ENCODE results near the gene FHIT.
"Not testable (repeated sequence)": the region's sequence is repeated elsewhere in the genome, so short reads cannot be mapped to it uniquely, and the experiment has no call there.

FHIT gene

GRCh38 chr3:60674870-60675269, 576.4 kb downstream of the FHIT start:
- DNase-seq, result no peak

DNA sequence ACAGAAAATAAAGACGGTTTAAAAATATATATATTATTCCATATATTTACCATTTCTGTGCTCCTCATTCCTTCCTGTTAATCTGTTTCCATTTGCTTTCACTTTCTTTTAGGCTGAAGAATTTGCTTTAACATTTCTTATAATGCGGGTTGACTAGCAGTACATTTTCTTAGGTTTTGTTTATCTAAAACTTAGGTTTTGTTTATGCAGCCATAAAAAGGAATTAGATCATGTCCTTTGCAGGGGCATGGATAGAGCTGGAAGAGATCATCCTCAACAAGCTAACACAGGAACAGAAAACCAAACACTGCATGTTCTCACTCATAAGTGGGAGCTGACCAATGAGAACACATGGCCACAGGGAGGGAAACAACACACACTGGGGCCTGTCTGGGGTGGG, 578.1 kb downstream of the FHIT start:
- DNase-seq, result no peak

GRCh38 chr3:60672337-60672736, 578.9 kb downstream of the FHIT start:
- not testable (repeated sequence) for DNase-seq

- no peak for DNase-seq
Measured at GRCh38 chr3:60669636-60670035, 581.6 kb downstream of the FHIT start.

DNA sequence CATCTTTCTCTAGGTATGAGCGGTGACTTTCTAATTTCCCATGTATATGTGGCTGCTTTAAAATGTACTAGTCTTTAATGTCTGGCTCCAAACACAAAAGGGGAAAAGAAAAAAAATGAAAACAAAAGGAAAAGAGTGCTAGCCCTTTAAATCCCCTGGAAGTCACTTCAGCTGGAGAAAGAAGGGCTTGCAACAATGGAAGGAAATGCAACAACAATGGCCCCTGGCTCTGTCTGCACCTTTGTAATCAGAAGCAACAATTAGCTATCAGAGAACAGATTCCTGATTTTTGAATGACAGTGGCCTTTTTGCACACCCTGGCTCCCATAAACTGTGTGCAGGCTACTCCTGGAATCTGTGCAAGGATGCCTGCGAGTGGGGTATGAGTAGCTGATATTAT, 591.2 kb downstream of the FHIT start:
- no peak for DNase-seq

GRCh38 chr3:60659098-60659497, 592.2 kb downstream of the FHIT start:
- DNase-seq, result no peak

- no peak for DNase-seq
Measured at GRCh38 chr3:60657972-60658371, 593.3 kb downstream of the FHIT start.

- no peak for DNase-seq
Measured at GRCh38 chr3:60652829-60653228, 598.4 kb downstream of the FHIT start.

GRCh38 chr3:60651799-60652198, 599.5 kb downstream of the FHIT start:
- DNase-seq, result no peak

DNA sequence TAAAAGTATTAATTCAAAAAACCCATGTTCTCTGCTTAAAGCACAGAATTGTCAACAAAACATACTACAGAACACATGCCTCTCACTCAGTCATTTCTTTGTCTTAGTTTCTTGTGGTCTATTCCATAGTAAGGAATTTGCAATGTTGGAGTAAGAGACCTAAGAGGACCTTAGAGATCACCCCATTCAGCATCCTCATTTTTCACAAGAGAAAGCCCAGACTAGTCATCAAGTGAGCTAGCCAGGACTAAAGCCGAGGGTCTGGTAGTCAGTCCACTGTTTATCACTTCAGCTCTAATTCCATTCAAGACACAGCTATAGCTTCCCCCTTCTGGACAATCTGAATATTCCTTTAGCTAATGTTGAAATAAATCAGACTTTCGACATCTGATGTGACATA, 601.1 kb downstream of the FHIT start:
- no peak for DNase-seq

GRCh38 chr3:60645801-60646200, 605.5 kb downstream of the FHIT start:
- no peak for DNase-seq

DNA sequence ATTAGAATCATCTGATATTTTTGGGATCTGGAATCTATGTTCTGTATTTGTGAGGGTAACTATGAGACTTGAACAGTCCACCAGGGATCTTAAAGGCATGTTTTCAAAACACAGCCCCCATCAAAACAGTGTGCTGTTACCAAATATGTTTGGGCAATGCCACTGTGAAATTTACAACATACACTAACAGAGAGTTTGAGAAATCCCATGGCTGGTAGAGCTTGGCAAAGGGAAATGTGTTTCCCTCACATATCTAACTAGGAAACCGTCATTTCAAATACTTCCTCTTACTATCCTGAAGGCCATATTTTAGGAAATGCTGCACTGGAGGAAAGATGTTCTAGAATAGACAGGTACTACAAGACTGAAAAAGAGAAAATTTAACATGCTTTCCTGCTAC, 607.4 kb downstream of the FHIT start:
- no peak for DNase-seq

DNA sequence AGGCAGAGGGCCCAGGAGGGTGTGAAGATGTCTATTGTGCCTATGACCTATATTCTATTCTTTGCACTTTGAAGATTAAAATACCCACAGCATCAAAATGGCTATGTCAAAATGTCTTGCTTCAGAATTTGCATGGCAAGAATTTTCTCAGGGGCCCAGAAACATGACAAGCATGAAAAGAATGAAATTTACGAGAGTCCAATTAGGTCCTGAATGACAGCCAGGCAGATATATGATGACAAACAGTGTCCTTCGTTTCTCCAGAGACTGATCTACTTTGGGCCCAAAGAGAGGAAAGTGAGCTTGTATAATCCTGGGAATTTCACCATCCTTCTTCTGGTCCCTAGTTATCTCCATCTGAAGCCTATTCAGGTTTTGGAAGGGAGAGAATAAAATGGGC, 609.9 kb downstream of the FHIT start:
- no peak for DNase-seq

DNA sequence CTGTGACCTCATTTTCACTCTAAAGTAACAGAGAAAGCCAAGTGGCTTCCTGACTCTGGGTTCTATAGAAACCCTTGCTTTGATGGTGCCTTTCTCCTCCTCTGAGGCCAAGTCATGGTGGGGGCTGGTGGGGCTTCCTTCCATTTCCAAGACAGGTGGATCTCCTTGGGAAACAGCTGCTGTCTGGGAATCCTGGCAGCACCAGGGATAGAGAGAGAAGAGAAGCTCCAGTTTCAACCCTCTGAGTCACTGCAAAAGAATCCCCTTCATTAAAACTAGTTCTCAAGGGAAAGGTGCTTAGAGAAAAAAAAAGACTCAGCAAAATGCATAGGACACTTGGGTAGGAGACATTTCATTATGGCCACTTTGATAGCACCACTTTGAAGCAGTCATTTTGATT, 614.4 kb downstream of the FHIT start:
- no peak for DNase-seq

- DNase-seq, result no peak
Measured at GRCh38 chr3:60633644-60634043, 617.6 kb downstream of the FHIT start.

- no peak for DNase-seq
Measured at GRCh38 chr3:60631509-60631908, 619.7 kb downstream of the FHIT start.

DNA sequence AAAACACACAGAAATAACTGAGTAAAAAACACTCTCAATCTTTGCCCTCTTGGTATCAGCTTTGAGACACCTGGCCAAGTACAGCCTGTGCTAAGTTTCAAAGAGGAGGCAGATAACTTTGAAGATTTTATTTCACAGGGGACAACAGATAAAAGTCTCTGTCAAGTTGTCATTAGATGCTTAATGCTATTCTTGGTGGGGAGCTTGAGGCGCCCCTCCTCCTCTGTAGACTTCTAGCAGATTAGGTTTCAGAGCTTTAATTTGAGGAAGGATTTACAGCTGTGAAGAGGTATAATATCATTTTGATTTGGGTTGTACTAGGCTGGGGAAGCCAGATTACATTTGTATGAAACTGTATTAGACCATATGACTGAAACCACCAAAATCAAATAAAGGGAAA, 620.3 kb downstream of the FHIT start:
- DNase-seq, result no peak

GRCh38 chr3:60629816-60630215, 621.4 kb downstream of the FHIT start:
- DNase-seq, result no peak

GRCh38 chr3:60622349-60622748, 628.9 kb downstream of the FHIT start:
- DNase-seq, result no peak

DNA sequence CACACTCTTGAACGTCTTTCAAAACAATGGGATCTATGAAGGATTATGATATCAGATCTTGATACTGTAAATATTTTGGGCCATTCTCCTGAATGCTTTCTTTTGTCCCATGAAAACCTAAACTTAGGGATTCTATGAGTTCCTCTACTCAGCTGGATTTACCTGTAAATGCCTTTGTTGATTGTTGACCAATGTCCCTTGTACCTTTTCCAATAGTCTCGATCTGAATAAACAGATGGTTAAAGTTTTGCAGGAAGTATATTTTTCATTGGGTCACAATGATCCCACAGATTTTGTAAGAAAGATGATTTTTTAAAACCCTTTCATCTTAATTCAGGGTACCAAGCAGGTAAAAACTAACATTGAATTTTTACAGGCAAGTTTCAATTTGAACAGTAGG, 634.1 kb downstream of the FHIT start:
- DNase-seq, result no peak

DNA sequence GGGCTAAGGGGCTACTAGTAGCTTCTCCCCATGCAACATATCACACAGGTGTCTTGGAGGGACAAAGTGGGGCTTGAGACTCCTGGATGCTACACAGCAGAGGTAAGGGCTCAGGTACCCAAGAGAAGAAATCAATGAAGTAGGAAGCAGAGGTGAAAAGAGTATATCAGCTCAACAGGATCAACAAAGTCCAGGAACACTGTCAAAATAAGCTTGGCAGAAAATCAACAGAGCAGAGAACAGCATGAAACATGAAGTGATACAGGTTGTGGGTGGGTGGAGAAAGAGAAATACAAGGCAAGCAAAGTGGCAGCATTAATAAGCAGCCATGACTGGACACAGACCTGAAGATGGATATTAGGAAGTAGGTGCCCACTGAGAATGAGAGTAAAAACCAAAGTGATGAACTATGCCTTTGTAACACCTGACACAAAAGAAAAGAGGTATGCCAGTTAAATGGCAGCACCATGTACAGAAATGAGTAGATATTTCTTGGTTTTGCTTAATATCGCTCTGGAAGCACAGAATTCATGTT, 637.4 kb downstream of the FHIT start:
- DNase-seq, result no peak

DNA sequence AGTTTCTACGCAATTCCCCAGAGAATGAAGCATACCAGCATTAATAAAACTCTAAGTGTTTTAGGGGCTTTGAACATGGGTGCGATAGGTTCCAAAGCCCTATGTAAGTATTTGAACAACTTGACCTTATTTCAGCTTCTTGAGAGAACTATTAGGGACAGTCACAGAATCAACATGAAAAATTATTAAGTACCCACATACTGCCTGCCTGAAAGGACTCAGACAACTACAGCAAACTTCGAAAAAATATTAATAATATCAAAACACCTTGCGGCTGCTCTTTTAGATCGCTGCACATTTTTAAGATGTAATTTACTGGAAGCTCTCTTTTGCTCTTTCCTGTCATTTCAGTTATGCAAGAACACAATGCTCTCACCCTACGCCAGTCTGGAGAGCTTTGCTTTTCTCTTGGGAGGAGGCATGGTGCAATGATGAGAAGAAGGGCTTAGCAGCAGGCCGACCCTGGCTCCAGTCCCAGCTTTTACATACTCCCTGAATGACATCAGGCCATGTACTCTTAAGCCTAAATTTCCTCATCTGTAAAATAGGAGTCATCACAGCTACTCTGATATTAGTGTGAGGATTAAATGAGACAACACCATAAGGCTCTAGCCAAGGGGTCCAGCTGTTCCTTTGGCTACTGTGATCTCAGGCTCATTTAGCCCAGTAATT, 640.7 kb downstream of the FHIT start:
- no peak for DNase-seq

DNA sequence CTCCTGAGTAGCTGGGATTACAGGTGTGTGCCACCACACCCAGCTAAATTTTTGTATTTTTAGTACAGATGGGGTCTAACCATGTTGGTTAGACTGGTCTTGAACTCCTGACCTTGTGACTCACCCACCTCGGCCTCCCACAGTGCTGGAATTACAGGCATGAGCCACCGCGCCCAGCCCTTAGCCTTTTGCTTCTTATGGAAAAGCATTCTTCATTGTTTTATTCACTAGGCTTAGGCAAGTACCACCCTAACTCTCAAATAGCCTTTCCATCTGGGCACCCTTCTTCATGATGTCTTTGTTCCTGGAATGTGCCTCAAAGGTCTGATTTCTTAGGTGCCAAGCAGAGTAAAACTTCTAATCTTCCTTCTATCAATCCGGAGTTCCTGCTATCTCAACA, 641.8 kb downstream of the FHIT start:
- no peak for DNase-seq

DNA sequence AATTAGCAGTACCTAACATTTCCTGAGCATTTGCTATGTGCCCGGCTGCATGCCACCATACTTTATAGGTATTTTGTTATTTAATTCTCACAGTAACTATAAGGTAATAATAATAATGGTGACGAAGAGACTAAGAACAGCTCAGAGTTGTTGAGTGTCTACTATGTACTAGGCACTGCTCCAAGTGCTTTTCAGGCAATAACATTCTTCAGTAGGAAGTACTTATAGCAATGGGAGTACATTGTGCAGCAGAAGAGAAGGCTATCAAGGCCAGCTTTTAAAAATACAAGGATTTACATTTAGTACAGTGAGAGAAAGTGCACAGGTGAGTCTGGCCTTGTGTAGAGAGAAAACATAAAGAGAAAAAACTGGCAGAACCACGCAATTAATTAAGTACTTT, 647.4 kb downstream of the FHIT start:
- no peak for DNase-seq

GRCh38 chr3:60600848-60601247, 650.4 kb downstream of the FHIT start:
- DNase-seq, result no peak

All from NCI-H2029 treated with DMSO at 0.1 percent for 48 hours (cell line).